ENCODE data around the gene CTNNB1. TPM values are rescaled to one million over a fixed set of nuclear protein-coding genes. Genes with fewer than 3 reads are reported as not detected.

CTNNB1 gene
- total RNA-seq, 1 donor from 2014 or later: 457 TPM

- ATAC-seq (no peak), DNase-seq (ENCODE audit: low spot score) (no peak)
- intact Hi-C loops (cut with DNase I): no loop called here
Measured at GRCh38 chr3:41286305-41286704, 87.0 kb downstream of the CTNNB1 start.

GRCh38 chr3:41288785-41289184 is 89.5 kb downstream of the CTNNB1 start:
- ATAC-seq: no peak

More at GRCh38 chr3:41288785-41289184, 89.5 kb downstream of the CTNNB1 start:
- intact Hi-C loops (cut with DNase I): no loop called here
- no peak for DNase-seq (ENCODE audit: low spot score)

Data from sciatic nerve (tissue), 2 donors.